HuH-7 (cell line): ENCODE data around the gene PKN1.
A peak's percentile ranks its signal among the peaks of the same experiment; 100 is the strongest.

Experiments
- DNase-seq: peaks from one replicate; pipeline ENCODE4 v3.0.0; 2011; ENCODE audit warnings: low spot score

The PKN1 gene

GRCh38 chr19:14515501-14516047 lies 82.5 kb downstream of the PKN1 start:
- no peak for DNase-seq

- no peak for DNase-seq
Measured at GRCh38 chr19:14516048-14516534, 83.0 kb downstream of the PKN1 start.

- no peak for DNase-seq
Measured at GRCh38 chr19:14516746-14517438, 83.8 kb downstream of the PKN1 start.

DNA sequence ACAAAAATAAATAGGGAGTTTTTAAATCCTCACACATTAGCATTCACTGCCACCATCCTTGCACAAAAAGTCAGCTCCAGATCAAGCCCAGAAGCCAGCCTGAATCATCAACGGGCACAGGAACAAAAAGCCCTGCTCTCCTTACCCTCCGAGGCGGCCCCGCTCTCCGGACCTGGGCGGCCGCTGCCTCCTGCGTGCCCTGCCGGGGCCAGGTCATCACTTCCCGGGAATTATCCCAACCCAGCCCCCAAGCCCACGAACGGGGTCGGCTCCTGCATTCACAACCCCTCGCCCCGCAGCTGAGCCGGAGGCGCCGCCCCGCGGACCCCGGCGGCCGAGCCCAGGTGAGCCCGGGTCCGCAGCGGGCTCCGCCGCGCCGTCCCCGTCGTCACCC lies 84.3 kb downstream of the PKN1 start:
- no peak for DNase-seq

GRCh38 chr19:14517840-14518505 lies 84.9 kb downstream of the PKN1 start, which contains the start of gene DNAJB1:
DNAJB1 (minus strand) TSS chr19:14518397; CDS start chr19:14518349, 48 bp downstream.
- peak; percentile 80 for DNase-seq

DNA sequence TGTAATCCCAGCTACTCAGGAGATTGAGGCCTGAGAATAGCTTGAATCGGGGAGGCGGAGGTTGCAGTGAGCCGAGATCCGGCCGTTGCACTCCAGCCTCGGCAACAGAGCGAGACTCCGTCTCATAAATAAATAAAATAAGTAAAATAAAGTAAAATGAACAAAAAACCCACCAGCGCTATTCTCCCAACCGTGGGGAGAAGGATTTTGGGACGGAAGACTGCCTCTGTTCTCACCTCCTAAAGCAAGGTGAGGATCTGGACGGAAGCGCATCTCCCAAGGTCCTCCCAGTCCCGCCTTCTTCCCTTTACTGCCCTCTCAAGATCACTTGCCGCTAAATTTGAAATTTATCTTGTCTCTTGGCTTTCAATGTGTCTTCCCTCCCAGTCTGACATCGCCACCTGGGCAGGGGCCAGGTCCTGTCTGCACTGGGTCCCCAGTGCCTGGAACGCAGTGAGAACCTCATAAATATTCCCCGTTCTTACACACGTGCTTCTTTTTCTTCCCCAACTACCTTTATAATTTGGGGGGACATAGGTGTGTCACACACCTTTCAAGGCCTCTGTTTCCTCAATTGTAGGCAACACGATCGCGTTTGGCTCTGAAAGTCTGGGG lies 86.2 kb downstream of the PKN1 start:
- no peak for DNase-seq

DNA sequence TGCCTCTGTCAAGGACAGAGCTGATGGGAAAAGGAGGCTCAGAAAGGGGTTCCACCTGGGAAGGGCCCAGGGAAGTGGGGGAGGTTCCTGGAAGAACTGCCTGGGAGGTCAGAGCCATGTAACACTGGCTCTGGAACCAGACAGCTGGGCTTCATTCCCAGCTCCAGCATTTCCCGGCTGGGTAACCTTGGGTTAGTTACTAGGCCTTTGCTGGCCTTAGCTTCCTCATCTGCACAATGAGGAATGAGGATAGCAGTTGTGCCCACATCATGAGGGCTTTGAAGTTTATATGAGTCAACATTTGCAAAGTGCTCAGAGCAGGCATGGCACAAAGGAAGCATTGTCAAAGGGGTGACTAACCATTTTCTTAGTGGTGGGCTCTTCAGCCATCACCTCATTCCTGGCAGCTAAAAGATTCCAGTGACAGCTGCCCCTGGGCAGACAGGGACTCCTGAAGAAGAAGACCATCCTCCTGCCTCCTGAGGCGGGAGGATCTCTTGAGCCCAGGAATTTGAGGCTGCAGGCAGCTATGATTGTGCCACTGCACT lies 86.8 kb downstream of the PKN1 start:
- DNase-seq: no peak

- DNase-seq: no peak
Measured at GRCh38 chr19:14520543-14520942, 87.4 kb downstream of the PKN1 start.
